ENCODE results near the gene GFPT2.
A peak's percentile ranks its signal among the peaks of the same experiment; 100 is the strongest.

The GFPT2 gene

DNA sequence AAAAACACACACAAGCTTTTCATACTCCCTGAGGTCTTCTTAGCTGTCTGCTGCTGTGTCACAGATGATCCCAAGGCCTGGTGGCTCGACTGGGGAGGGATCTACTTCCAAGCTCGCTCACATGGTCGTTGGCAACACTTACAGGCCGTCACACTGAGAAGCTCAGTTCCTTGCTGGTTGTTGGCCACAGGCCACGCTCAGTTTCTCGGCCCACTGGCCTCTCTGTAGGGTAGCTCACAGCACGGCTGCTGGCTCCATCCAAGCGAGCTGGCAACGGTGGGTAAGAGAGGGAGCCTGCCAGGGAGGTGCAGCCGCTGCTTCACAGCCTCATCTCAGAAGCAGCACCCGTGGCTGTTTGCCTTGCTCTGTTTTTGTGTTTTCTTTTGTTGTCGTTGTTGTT is 43.8 kb upstream of the GFPT2 start:
- peak; percentile 2 for DNase-seq (ENCODE audit: extremely low spot score)
- POLR2A ChIA-PET, result interaction anchor here (0.6 kb wide), 1 partner anchor 24 kb away, joined by 5 read pairs; no protein-coding TSS in a partner anchor
- TF ChIP-seq, protein P1, sequence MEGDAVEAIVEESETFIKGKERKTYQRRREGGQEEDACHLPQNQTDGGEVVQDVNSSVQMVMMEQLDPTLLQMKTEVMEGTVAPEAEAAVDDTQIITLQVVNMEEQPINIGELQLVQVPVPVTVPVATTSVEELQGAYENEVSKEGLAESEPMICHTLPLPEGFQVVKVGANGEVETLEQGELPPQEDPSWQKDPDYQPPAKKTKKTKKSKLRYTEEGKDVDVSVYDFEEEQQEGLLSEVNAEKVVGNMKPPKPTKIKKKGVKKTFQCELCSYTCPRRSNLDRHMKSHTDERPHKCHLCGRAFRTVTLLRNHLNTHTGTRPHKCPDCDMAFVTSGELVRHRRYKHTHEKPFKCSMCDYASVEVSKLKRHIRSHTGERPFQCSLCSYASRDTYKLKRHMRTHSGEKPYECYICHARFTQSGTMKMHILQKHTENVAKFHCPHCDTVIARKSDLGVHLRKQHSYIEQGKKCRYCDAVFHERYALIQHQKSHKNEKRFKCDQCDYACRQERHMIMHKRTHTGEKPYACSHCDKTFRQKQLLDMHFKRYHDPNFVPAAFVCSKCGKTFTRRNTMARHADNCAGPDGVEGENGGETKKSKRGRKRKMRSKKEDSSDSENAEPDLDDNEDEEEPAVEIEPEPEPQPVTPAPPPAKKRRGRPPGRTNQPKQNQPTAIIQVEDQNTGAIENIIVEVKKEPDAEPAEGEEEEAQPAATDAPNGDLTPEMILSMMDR (IDR thresholded peaks at IDR 0.05; ENCODE audit: control extremely low read depth, extremely low read depth, low read depth, missing control alignments), result no peak
- CTCF ChIA-PET, result interaction anchor here (1.2 to 1.5 kb wide), 2 partner anchors 14 to 45 kb away, joined by 3 read pairs; no protein-coding TSS in a partner anchor

DNA sequence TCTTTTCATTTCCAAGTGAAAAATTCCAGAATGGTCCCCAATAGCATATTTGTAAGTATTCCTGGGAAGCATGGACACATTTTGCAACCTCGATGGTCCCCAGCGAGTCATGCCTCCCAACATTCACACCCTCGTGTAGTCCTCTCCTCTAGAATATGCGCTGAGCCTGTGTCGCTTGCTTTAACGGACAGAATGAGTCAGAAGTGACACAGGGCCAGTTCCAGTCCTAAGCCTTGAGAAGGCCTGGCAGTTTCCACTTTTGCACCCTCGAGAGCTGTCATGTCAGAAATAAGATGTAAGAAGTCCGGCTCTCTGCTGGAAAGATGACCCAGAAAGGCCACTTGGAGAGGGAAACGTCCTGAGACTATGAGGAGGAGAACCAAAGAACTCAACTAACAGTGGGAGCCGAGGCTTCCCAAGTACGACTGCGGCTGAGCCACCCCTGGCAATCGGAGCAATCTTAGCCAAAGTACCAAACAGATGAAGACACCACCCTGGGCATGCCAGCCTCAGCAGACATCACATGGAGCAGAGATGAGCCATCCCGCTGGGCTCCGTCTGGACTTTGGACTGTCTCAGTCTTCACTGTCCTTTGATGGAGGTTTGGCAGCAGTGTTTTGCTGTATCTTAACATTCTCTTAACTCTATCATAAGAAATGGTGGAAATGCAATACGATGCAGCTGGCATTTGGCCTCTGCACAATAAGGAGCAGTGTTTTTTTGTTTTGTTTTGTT is 42.6 kb upstream of the GFPT2 start:
- ChIA-PET CTCF (interaction anchor here (1.2 kb wide), 1 partner anchor 15 kb away, joined by 3 read pairs; no protein-coding TSS in a partner anchor), POLR2A (no interaction called here)
- TF ChIP-seq, protein P1 (IDR thresholded peaks at IDR 0.05; ENCODE audit: control extremely low read depth, extremely low read depth, low read depth, missing control alignments), result no peak
- DNase-seq (ENCODE audit: extremely low spot score), result no peak

DNA sequence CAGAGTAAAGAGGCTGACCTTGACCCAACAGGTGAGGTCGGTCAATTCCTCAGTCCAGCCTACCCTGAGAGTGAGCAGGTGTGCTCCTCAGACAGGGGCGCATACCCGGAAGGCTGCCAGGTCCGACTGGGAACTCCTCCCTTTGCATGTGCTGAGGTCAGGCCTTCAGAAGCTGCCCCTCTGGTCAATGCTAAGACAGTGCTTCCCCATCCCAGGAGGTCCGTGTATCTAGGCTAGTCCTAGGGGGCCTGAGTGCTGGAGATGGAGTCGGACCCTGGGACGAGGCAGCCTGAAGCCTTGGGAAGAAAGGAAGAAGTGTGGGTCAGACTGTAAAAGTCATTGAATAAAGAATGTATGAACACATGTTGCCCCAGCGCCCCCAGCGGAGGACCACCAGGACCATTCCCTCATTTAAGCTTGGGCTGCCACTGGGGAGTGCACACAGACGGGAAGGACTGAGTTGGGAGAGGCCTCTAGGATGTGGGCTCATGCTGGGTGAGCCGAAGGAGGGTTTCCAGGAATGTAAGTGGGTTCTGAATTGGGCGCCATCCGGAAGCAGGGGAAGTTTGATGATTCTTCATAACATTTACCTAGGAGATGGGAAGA is 41.0 kb upstream of the GFPT2 start:
- no peak for DNase-seq (ENCODE audit: extremely low spot score)
- POLR2A ChIA-PET, result no interaction called here
- TF ChIP-seq, protein P1 (IDR thresholded peaks at IDR 0.05; ENCODE audit: control extremely low read depth, extremely low read depth, low read depth, missing control alignments), result no peak
- CTCF ChIA-PET, result no interaction called here

DNA sequence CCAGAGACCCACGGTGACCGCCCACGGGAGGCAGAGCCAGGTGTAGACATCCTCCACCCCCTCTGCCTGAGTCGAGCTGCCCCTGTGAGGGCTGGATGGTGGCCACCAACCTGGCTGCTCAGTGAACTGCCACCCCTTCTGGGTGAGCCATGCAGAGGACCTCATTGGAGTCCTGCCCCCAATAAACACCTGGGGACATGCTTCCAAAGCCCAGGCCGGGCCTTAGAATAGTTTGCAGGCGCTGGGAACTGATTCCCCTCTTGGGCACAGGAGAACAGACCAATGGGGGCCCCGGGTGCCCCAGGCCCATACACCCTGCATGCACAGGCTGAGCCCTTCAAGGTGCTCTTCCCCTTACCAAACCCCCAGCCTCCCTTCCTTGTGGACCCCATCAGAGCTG is 38.1 kb upstream of the GFPT2 start:
- TF ChIP-seq, protein P1 (IDR thresholded peaks at IDR 0.05; ENCODE audit: control extremely low read depth, extremely low read depth, low read depth, missing control alignments), result no peak
- POLR2A ChIA-PET, result no interaction called here
- CTCF ChIA-PET, result no interaction called here
- DNase-seq (ENCODE audit: extremely low spot score), result no peak

DNA sequence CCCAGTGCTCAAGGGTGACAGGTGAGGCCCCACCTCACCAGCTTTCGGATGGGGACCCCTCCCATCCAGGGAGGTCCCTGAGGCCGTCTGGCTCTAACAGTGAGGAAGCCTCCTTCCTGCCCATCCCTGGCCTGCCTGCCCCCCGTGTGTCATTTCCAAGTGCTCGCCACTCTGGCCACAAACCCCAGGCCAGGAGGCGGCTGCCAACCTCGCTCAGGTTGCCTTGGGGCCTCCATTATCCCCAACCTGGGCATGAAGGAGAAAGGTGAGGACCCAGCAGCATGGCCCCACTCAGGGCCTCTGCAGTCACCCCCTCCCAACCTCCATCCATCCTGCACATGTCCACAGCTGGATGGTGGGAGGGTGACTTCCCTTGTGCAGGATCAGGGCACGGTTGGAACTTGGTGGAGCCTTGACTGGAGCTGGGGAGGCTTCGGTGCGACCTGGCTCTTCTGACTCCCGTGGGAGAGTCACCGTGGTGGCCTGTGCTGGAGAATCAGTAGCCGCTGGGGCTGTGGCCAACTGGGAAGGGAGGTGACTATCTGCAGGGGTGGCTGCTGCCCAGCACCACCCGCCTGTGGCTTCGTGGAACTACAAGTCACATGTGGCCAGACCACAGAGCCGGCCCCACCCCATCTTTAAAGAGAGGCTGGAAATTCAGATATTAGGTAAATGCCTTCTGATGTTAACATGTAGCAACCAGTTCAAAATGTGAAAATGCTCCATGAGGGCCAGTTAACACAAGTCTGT is 37.5 kb upstream of the GFPT2 start:
- POLR2A ChIA-PET, result no interaction called here
- DNase-seq (ENCODE audit: extremely low spot score), result no peak
- TF ChIP-seq, protein P1 (IDR thresholded peaks at IDR 0.05; ENCODE audit: control extremely low read depth, extremely low read depth, low read depth, missing control alignments), result no peak
- CTCF ChIA-PET, result no interaction called here

DNA sequence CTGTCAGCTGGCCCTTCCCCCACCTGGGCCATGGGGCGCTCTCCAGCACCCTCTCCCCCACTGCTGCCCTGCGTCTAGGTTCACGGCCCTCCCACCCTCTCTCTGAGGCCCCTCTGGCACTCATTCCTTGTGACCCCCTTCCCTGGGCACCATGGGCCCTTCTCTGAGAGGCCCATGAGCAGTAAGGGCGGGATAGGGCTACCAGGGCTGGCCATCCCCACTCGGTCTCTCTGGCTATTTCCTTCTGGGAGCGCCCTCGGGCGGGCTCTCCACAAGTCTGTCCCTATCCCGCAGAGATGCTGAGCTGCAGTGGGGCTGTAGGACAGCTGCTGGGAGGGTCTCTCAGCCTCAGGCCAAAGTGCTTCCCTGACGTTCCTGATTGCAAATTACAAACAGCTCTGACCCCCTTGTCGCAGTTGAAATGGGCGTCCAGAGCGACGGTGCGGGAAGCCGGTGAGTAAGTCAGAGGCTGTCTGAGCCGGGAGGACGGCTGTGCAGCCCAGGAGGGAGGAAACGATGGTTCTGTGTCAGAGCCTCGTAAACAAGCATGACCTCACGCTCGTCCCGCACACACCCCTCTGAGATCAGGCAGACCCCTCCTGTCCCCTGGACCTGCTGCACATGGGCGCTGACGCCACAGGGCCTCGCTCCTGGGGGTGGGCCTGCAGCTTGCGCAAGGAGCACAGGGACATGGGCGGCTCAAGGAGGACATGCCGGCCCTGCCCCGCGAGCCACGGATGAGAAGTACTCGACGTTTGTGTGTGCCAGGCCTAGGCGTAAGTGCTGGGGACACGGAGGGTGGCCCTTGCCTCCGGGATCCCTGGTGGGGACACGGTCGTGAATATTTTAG is 36.3 kb upstream of the GFPT2 start:
- ChIA-PET CTCF (no interaction called here), POLR2A (no interaction called here)
- DNase-seq (ENCODE audit: extremely low spot score), result no peak
- TF ChIP-seq, protein P1 (IDR thresholded peaks at IDR 0.05; ENCODE audit: control extremely low read depth, extremely low read depth, low read depth, missing control alignments), result no peak

All from GM10248 (cell line).